HG03432 (cell line): ENCODE measurements around the gene MFAP1.

ENCODE experiments used
- ATAC-seq: cut with Tn5 transposase; IDR thresholded peaks from one replicate; pipeline ENCODE4 v1.9.1; 2021; ENCODE audit warnings: mild to moderate bottlenecking, moderate library complexity; ENCODE audit not compliant: unreplicated experiment

Gene MFAP1

DNA sequence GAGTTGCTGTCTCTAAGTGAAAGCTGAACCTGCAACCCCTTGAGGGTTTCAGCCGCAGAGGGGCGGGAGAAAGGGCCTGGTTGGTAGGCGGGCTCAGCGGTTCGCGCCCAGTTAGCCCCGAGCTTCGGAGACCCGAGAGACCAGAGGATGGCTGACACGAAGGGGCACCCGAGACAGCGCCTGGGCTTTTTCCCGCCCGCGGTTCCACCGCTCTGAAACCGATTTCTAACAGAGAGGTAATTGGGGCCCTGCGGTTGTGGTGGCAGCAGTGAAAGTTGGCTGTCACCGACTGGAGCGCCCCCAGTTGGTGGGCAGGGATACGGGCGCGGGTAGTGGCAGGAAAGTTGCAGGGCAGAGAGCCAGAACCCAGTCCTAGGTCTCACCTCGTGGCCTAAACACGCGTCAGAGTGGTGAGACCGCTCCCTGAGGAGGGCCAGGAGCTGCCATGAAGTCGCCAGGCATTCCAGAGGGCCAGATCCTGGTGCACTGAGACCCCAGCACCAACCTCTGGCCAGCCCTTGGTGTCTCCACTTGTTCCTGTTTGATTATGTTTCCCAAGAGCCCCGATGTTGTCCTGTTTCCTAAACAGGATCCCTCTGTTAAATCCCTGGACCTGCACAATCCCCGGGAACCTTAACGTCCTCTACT, 47.1 kb downstream of the MFAP1 start:
- peak; percentile 73 for ATAC-seq

DNA sequence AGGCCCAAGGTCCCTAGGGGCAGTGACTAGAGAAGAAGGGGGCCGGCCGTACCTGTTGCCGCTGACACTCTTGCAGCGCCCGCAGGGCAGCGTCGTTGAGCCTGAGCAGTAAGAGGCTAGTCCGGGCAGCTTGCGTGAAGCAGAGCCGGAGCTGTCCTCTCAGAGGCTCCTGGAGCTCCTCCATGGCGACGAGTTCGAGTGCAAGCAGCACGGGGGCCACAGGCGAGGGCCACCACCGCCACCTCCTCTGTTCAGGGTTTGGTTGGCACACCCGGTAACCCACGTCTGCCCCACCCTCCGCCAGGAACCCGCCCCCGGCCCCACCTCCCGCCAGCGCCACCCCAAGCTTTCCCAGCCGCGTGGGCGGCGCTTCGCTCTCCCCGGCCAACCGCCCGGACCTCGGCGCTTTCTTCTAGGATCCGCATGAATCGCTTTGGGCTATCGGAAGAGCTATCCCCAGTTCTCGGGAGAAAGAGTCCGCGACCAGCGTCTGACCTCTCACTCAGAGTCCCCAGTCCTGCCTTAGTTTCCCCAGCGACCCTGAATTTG, 47.7 kb downstream of the MFAP1 start, which contains the start of gene ELL3:
TSS of gene ELL3 (minus strand) at position 249 of the 549 bp plus-strand sequence. CDS start at position 184, 65 bp downstream.
- ATAC-seq = peak; percentile 45

DNA sequence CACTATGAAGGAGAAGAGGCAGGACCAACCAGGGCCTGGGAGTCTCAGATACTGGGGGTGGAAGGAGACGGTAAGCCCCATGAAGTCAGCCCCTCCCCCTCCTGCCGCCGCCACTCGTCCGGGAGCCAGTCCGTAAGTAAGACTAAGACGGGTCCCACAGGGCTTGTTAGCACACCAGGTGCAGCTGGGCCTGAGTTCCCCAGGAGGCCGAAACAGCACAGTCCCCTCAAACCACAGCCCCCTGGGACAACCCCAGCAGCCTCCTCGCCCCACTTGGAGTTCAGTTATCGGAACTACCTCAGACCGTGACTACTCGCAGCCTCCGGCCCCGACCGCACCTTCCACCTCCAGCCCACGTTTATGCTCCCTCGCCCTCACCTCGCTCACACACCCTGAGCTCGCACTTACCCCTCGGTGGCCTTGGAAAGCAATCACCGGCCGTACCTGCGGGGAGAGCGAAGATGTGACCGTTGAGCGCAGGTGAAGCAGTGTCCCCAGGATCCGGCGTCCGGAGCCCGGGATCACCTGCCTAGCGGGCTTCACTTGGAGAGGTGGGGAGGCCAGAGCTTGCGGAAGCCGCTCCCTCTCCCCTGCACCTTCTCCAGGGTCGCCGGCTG, 48.3 kb downstream of the MFAP1 start:
- peak; percentile 68 for ATAC-seq

DNA sequence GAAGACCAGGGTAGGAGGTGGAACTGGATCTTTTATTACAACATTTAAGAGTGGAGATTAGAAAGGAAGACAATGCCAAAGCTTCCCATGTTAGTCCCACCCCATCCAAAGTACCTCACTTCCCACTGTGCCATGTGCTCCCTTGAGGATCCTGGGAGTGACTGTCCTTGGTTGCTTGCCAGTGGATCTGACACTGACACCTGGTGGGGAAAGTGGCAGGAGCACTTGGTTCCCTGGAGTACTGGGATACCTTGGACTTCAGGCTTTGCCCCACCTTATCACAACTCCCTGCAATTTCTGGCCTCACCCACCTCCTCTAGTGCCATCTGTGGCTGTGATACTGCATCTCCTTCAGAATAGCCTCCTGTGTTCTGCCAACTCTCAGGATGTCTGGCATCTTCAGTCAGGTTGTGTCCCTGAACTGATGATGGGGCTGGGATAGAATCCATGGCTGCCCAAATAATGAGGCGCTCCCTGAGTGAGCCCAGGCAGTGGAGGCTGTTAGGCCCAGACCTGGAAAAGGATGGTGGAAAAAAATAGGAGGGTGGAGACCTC, 49.0 kb downstream of the MFAP1 start:
- ATAC-seq = no peak

DNA sequence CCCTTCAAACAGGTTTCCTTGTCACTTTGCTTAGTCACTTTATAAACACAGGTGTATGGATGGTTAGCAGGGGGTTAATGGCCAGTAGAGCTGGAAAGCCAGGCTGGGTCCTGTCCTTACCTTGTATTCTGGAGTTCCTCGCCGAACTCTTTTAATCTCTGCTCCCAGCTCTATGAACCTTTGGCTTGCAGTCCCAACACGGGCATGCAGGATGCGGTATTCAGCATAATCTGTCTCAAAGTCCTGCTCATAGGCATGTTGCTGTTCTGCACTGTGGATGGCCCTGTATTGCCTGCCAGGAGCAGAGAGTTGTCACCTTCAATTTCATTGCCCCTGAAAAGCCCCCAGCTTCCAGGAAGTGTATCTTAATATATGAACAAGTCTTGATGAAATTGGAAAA, 50.4 kb downstream of the MFAP1 start:
- no peak for ATAC-seq

DNA sequence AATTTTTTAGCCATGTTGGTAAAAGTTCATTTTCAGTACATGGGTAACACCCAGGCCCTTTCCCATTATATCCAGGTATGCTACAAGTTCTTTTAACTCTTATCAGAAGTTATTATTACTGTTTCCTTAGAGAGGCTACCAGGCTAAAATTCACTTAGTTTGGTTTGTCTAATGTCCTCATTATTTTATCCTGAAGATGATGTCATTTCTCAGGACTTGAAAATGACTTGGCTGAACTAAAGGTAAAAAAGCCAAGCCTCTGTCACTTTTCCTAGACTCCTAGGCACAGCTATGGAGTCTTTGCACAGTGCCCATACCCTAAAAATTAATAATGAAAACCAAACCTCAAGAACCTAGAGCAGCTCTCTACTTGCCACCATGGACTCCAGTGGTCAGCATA, 51.9 kb downstream of the MFAP1 start:
- ATAC-seq = no peak

DNA sequence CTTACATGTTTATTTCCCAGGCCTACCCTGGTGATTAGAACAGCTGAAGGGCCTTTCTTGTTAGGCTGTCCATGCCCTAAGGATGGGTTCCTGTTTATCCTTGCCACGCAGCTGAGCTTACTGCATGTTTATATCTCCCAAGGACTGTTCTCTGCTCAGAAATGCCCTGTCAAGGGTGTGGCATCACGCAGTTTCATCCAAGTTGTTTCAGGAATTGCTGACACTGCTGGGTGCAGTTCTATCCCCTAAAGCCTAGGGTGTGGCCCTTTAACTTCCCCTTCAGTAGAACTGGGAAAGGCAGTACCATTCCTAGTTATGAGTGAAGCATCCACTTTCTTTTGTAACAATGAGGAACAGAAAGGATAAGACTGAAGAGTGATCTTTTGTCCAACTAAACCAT, 52.7 kb downstream of the MFAP1 start:
- no peak for ATAC-seq

DNA sequence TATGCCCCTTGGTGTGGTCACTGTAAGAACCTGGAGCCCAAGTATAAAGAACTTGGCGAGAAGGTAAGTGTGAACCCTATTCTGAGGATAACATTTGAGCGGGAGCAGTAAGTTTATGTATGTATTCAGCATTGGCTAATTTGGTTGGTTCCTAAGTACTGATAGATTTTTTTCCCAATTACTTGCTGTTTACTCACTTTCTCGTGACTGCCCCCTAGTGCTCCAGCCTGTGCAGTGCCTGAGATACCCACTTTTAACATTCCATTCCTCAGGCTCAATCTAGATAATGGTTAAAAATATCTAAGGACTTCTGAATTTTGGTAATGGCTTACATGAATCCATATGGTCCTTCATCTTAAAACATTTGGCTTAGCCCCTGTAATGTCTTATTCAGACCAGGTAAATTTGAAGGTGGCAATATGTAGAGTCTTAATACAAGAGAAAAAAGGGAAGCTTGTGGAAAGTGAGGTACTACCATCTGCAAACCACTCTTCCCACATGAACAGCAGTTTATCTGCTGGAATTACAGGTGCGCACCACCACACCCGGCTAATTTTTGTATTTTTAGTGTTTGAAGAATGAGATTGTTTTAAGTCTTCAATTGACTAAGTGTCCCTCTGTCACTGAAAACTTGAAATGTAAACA, 54.8 kb downstream of the MFAP1 start:
- ATAC-seq = no peak

DNA sequence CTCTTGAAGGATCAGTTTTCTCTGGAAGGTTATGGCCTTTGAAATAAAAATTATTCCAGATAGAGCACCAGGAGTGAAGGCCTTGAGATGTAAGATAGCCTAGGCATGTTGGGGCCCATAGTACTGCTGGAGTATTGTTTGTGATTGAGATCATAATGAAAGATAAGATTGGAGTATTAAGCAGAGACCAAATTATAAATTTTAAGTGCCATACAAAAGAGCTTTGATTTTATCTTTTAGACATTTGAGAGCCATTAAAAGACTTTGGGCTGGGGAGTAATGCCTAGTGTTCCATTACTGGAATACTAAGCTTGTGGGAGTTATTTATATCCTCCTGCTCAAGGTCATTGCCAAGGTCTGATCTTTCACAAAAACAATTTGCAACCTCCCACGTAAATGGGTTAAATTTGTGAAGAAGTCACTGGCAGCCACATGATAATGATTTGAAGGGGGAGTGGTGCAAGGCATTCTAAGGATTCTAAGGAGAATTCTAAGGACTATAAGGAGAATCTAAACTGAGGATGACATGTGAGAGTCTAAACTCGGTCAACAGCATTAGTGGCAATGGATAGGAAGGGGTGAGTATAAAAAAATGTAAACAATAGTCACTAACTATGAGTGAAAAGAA, 60.6 kb downstream of the MFAP1 start:
- ATAC-seq = no peak

DNA sequence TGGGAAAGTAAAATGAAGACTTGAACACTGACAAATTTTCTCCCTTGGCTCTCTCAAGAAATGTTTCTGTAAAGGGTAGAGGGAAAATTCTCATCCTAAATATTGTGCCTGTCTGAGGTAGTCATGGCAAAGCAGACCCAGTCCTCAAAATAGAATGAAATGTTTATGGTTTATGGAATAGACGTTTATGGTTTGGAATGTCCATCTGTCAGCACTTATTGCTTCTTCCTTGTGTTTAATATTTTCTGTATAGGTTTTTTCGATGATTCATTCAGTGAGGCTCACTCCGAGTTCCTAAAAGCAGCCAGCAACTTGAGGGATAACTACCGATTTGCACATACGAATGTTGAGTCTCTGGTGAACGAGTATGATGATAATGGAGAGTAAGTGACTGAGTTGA, 61.7 kb downstream of the MFAP1 start:
- ATAC-seq = no peak
